ENCODE results near the gene FXYD5.

- TF ChIP-seq CTCF (IDR thresholded peaks at IDR 0.05; ENCODE audit: insufficient read depth, low read length) (no peak), REST (IDR thresholded peaks at IDR 0.05; ENCODE audit: insufficient replicate concordance, low read depth) (no peak), GABPA (IDR thresholded peaks at IDR 0.05; ENCODE audit: low read depth) (no peak)
Measured at GRCh38 chr19:35112995-35113688, 41.4 kb upstream of the FXYD5 start.
